ENCODE results near the gene ABHD15.
"Not testable (repeated sequence)": the region's sequence is repeated elsewhere in the genome, so short reads cannot be mapped to it uniquely, and the experiment has no call there.

The ABHD15 gene

GRCh38 chr17:29571486-29571882 is 4.6 kb upstream of the ABHD15 start:
- DNase-seq (ENCODE audit: low spot score), result no peak

GRCh38 chr17:29570521-29570920 is 3.7 kb upstream of the ABHD15 start:
- no peak for DNase-seq (ENCODE audit: low spot score)

GRCh38 chr17:29569245-29569950 is 2.6 kb upstream of the ABHD15 start:
- no peak for DNase-seq (ENCODE audit: low spot score)

- peak; percentile 91 for DNase-seq (ENCODE audit: low spot score)
These were observed 1.8 kb upstream of the ABHD15 start, which contains the start of gene TP53I13 for GRCh38 chr17:29568331-29569244. Gene TP53I13, plus strand, starts transcription at chr17:29568701. Its CDS starts 58 bp downstream, at chr17:29568759.

- peak; percentile 71 for DNase-seq (ENCODE audit: low spot score)
These were observed 905 bp upstream of the ABHD15 start for GRCh38 chr17:29567554-29568330.

- no peak for DNase-seq (ENCODE audit: low spot score)
These were observed 392 bp upstream of the ABHD15 start for GRCh38 chr17:29567304-29567553.

- DNase-seq (ENCODE audit: low spot score), result peak; percentile 52
These were observed 979 bp downstream of the ABHD15 start for GRCh38 chr17:29565643-29566472.

- no peak for DNase-seq (ENCODE audit: low spot score)
These were observed 3.0 kb downstream of the ABHD15 start for GRCh38 chr17:29563816-29564215.

GRCh38 chr17:29562615-29563014 is 4.2 kb downstream of the ABHD15 start:
- DNase-seq (ENCODE audit: low spot score), result no peak

GRCh38 chr17:29561554-29562517 is 5.0 kb downstream of the ABHD15 start:
- no peak for DNase-seq (ENCODE audit: low spot score)

GRCh38 chr17:29560316-29560715 is 6.5 kb downstream of the ABHD15 start:
- DNase-seq (ENCODE audit: low spot score), result no peak

- DNase-seq (ENCODE audit: low spot score), result no peak
These were observed 7.2 kb downstream of the ABHD15 start for GRCh38 chr17:29559640-29560039.

GRCh38 chr17:29558139-29558538 is 8.7 kb downstream of the ABHD15 start:
- DNase-seq (ENCODE audit: low spot score), result not testable (repeated sequence)

GRCh38 chr17:29557739-29558116 is 9.1 kb downstream of the ABHD15 start:
- no peak for DNase-seq (ENCODE audit: low spot score)

GRCh38 chr17:29557085-29557738 is 9.6 kb downstream of the ABHD15 start:
- DNase-seq (ENCODE audit: low spot score), result no peak

- no peak for DNase-seq (ENCODE audit: low spot score)
These were observed 11.0 kb downstream of the ABHD15 start for GRCh38 chr17:29555840-29556239.

GRCh38 chr17:29549177-29549923 is 17.5 kb downstream of the ABHD15 start:
- DNase-seq (ENCODE audit: low spot score), result no peak

GRCh38 chr17:29546830-29547229 is 20.0 kb downstream of the ABHD15 start:
- DNase-seq (ENCODE audit: low spot score), result no peak

- DNase-seq (ENCODE audit: low spot score), result no peak
These were observed 20.8 kb downstream of the ABHD15 start for GRCh38 chr17:29546085-29546484.
